Hypothalamus (tissue), 51 donors: Measurements from ENCODE around the gene ELMO1.
A peak's percentile ranks its signal among the peaks of the same experiment; 100 is the strongest.

Experiments used
- DNase-seq, 51 donors: peaks; one replicate each; lab custom pipeline; 2025; lab: John Stamatoyannopoulos, UW

ELMO1 gene, protein sequence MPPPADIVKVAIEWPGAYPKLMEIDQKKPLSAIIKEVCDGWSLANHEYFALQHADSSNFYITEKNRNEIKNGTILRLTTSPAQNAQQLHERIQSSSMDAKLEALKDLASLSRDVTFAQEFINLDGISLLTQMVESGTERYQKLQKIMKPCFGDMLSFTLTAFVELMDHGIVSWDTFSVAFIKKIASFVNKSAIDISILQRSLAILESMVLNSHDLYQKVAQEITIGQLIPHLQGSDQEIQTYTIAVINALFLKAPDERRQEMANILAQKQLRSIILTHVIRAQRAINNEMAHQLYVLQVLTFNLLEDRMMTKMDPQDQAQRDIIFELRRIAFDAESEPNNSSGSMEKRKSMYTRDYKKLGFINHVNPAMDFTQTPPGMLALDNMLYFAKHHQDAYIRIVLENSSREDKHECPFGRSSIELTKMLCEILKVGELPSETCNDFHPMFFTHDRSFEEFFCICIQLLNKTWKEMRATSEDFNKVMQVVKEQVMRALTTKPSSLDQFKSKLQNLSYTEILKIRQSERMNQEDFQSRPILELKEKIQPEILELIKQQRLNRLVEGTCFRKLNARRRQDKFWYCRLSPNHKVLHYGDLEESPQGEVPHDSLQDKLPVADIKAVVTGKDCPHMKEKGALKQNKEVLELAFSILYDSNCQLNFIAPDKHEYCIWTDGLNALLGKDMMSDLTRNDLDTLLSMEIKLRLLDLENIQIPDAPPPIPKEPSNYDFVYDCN

DNA sequence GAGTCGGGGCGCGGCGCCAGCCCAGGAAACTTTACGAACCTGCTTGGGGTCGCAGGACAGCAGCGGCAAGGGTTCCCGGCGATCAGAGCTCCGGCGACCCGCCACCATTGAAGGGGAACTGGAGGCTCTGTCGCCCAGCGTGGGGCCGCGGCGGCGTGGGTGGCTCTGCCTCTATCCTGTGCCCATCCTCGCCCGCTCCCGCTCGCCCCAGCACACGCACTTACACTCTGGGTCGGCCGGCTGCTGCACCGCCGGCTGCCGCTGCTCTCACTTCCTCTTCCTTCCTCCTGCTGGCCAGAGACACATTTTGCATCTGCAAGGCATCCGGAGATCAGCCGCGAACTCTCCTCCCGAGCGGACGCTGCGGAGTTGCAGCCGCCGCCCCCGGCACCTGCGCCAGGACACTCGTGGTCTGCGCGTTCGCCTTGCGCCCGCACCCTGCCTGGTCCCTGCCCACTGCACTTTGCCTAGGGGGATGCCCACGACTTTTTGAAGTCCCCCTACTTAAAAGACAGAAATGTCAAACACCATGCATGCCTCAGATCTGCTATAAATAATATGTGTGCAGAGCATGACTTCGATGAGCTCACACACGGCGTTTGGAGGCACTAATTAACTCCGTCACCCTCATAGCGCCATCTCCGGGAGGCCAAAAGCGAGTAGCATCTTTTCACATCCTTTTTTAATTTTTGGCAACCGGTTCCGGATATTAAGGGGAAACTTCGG, at the start of gene ELMO1:
Gene ELMO1, minus strand, starts transcription at position 229 of the 726 bp plus-strand sequence. CDS start 106,174 bp downstream, outside the sequence.
- DNase-seq: peak in 46 of 51 donors; percentile 14 to 89 (median 48)

DNA sequence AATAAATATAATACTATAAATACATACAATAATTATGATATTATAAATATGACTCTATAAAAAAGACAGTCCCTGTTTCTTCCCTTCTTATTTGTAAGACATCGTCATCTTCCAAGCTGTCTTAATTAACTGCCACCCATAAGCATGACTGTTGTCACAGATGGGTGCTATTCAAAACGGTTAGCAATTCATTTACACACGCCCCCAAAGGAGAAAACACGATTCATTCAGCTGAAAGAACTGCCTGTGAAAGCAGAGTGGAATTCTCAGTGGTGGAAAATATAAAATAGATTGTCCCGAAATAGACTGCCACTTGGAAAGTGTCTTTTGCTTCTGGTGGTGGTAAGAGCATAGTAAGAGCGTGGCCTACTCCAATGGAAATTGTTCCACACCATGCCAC, 48.9 kb upstream of the ELMO1 start:
- no peak for DNase-seq

DNA sequence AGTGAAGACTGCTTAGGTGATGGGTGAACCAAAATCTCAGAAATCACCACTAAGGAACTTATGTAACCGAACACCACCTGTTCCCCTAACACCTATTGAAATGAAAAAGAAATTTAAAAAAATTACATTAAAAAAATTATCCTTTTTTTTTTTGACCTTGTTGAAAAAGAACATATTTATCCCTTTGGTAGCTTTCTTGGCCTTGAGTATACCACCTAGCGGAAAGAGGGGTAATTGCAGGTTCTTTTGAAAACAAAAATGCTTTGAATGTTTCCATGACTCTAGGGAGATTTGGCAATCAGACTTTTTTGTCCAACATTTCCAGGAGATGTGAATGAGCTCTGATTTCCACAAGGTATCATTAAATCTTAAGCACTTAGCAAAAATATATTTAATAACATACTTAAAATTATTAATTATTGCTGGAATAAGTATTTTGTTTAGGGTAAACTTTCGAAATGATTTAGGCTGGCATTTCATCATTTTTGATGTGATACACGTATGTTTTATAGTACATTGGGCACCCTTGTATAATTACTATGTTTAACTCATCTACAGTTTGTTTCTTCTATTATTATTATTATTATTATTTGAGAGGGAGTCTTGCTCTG, 47.0 kb upstream of the ELMO1 start:
- peak in 1 of 51 donors; percentile 52 for DNase-seq

DNA sequence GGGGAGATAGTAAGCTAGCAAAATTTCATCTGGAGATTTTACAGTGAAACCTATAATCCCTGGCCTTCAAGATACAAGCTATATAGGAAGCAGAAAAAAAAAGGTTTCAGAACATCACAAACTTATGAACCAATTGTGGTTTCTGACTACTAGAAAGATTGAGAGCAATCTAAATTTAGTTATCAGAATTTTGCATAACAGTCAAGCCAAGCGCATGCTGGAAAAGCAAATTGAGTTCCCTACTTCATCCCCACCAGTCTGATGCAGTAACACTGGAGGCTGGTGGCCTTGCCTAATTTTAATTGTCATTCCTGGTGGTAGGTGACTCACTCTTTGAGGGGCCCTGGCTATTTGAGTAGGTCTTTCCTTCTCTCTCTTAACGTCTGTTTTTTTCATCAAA, 46.3 kb upstream of the ELMO1 start:
- no peak for DNase-seq

DNA sequence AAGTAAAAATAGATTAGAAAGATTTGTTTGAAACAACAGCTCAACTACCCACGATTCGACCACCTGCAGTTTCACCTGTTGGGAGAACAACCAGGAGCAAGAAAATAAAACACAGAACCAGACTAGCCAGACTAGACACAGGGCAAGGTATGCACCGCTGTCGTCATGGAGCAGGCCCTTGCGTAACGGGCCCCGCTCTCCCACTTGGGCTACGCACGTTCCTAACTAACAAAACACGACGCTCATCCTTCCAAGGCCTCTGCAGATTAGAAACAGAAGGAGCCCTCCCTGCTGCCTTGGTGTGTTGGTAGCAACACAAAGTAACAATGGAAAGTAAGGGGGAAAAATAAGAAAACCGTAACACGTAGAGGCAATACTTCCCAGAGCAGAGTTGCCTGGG, 45.1 kb upstream of the ELMO1 start:
- no peak for DNase-seq

DNA sequence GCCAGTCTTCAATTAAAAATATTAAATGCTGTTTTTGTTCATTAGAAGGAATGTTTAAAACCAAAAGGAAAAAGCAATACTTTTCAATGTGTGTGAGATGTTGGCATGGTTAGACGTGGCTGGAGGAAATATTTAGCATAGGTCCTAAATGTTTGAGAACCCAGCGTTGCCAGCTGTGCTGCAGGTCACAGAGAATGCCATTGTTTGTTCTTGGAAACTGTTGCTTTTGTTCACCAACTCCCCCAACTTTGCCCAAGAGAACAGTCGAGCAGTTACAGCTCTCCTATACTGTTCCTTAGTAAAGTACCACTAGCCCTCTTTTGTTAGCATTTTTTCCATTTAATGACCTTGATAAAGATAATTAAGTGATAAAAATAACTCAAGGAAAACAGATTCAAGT, 44.5 kb upstream of the ELMO1 start:
- DNase-seq: peak in 14 of 51 donors; percentile 17 to 63 (median 35)

DNA sequence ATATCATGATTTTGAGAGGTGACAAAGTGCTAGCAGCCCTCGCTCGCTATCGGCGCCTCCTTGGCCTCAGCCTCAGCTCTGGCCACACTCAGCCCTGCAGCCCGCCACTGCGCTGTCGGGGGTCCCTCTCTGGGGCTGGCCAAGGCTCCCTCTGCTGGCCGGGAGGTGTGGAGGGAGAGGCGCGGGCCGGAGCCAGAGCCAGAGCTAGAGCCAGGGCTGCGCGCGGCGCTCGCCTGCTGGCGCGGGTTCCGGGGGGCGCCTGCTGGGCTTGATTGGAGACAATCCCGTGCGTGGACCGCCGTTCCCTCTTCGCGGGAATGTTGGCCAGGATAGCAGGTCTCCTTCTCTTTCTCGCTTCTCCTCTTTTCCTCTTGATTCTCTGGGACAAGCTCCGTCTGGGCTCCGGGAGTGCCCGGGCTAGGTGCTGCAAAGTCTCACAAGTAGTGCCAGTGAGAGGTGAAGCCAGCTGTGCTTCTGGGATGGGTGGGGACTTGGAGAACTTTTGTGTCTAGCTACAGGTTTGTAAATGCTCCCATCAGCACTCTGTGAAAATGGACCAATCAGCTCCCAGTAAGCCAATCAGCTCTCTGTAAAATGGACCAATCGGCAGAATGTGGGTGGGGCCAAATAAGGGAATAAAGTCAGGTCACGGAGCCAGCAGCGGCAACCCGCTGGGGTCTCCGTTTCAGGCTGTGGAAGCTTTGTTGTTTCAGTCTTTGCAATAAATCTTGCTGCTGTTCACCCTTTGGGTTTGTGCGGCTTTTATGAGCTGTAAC, 43.4 kb upstream of the ELMO1 start:
- no peak for DNase-seq

DNA sequence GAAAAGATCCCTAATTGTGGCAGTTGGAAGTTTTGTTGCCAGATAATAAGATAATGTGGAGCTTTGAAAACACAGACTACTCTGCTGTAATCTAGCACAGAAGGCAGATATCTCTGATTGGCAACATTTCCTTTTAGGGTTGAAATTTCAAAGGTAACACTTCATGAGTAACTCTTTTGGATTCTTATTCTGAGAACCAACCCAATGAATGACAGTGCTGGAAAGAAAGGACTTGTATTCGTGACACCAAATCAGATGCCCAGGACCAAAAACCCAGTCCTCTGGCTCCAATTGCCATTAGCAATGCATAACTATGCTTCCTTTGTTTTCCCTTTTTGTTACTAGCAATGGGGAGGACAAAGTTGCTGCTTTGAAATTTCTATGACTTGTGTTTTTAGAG, 41.0 kb upstream of the ELMO1 start:
- peak in 2 of 51 donors; percentile 19 to 53 for DNase-seq

DNA sequence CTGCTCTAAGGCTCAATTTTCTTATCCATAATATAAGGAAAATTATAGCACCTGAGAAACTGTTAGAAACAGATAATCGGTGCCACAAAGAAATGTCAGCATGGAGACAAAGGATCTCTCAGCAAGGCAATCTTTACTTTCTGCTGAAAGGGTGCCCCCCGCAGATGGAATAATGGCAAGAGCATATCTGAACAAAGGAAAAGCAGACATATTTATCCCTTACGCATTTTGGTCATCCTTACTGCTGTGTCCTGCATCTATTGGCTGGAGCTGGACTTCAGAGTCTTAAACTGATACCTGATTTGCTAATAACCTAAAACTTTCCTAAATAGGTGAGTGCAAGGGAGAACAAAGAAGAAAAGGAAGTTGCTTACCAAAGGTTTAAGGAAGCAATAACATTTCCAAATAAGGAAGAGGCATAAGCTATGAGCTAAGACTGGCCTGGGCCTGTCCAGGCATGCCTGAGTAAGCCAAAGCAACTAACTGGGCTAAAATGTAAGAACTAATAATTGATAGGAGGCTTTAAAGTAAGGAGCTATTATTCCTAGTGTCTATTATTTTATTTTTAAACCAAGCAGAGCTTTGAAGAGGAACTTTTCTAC, 39.6 kb upstream of the ELMO1 start:
- no peak for DNase-seq

DNA sequence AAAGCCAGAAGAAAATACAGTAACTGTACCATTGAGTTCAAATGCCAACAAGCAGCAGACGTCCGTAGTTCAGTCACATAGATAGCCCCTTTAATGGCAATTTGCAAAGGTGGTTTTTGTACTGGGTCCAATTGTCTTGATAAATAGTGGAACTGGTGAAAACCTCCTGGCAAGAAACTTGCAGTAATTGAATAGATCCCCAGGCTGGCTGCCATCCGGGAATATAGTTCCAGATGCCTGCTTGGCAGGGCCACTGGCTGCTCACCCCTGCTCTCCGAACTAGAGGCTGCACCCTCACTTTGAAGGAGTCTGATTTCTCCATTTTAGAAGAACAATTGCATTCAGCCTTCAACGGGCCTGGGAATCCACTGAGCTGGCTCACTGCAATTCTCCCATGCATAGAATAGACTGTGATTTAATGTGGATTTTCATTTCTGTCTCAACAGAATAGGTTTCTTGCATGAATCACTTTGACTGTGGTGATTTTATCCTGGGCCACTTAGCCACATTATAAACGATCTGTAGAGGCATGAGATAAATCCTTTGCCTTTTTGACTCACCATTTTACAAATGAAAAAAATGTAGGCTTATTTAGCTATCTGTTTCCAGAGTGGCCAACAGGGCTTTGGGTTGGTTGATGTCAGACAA, 35.9 kb upstream of the ELMO1 start:
- peak in 11 of 51 donors; percentile 10 to 41 (median 18) for DNase-seq

DNA sequence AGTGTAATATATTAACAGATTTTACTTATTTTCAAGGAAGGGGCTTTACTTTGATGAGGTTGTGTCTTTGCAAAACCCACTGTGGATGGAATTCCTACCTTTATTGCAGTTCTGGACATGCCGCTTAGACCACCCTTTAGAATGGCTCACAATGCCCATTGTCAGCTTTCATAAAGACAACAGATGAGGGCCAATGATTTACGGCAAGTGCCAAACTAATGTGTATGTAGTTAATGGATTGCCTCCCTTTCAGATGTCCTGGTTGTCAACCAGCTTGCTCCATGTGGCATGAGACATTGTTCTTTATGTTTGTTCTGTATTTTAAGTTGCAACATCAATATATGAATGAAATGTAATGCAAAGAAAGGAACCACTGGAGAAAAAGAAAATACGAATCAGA, 35.0 kb upstream of the ELMO1 start:
- no peak for DNase-seq

DNA sequence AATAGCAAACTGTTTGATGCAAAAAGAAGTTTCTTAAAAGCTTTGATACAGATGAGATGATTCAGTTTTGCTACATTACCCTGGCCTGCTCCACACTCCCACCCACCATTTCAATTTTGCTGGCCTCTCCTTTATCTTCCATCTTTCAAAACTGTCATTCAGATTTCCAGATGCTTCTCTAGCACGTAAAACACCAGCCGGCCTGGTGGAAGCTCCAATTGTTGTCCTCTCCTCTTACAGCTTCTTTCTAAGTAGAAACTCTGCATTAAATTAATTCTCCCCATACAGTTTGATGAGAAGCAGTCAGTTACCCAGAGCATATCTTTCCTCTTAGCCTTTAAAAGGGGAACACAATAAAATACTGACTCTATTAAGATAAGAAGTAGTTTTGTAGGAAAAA, 34.3 kb upstream of the ELMO1 start:
- peak in 2 of 51 donors; percentile 27 to 82 for DNase-seq

DNA sequence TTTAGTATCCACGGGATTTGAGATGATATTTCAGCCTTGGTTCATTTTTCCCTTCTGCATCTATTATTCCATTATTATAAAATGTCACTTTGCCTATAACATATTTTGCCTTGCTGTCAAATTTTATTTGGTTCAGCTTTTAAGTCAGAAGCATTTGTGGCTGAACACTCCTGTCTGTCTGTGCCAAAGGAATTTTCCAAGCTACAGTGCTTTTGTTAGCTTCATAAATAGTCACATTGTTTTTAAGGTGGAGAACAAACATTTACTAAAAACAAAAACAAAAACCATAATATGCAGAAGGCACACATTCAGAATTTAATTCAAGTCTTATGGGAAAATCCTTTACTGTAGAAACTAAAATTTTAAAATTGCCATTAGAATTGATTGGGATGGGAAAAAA, 33.8 kb upstream of the ELMO1 start:
- DNase-seq: peak in 1 of 51 donors; percentile 59

DNA sequence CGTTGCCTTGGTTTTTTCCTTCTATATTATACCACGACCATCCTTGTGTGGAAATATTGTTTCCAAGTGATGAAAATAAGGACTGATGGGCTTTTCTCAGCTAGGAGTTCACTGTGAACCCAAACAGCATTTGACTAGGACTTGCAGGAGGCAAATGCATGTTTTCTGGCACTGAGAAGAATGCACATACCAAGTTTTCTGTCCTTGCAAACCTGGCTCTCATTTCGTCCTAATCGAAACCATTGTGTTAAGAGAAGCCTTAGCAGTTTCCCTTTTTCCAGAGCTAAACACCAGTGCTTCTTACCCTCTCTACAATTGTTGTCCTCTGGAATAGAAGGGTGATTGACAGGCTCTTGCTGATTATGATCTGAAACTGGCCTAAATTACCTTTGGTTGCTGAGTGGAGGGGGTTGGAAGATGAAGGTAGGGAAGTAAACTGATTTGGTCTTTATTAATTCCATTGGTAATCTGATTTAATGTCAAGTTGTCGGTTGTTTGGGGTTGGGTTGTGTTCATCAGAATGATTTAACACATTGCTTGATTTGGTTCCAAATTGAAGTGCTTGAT, 33.1 kb upstream of the ELMO1 start:
- DNase-seq: peak in 2 of 51 donors; percentile 25 to 39

DNA sequence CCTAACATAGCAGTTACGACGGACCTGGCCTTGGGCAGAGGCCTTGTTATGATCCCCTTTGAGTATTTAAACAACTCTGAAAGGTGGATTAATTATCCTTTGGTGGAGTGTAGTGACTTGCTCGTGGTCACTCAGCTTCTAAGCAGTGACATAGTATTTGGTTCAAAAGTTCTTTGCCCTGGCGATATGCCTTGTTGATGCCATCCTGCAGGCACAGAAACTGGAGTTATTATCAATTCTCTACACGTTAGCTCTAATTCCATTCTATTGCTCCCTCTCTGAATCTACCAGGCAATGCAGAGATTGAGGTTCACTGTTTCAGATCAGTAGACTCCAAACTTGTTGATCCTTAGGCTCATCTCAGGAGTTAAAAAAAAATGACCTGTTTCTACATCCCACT, 32.5 kb upstream of the ELMO1 start:
- DNase-seq: peak in 2 of 51 donors; percentile 29 to 31

DNA sequence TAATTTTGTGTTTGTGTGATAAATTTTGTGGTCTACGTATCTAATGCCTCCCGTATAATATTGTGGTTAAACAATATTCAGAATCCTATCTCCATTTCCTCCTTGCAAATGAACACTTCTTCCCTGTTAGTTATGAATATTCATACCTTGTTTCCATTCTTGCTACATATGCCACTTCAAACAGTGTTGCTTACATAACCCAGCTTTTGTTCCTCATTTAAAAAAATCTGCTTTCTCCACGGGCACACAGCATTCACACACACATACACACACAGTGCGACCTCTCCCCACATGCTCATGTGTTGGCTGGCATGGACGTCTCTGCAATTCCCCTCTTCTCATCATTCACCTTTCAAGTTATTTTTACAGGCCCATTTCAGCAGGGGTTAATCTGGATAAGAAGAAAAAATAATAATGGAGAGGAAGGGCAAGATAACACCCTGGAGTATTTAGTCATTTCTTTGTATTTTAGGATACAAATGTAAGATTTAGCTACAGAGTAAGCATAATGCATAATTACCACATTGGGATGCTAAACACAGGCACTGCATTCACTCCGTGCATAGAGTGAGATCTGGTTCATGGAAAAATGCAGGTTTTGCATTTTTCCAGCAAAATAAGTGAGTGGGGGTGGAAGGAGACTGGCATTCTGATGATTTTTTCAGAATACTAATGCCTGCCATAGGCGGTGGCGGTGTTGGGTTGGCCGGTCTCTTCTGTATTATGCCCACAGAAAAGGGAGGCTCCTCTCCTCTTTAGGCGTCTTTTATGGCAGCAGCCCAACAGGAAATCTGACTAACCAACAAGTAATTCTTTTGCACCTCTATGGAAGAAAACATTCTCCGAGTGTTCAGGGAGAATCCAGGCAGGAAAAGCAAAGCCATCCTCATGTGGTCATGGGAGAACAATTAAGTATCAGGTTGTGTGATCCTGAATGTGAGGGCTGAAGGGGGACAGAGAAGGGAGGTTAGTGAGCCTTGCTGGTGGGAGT, 31.7 kb upstream of the ELMO1 start:
- peak in 2 of 51 donors; percentile 12 to 24 for DNase-seq

DNA sequence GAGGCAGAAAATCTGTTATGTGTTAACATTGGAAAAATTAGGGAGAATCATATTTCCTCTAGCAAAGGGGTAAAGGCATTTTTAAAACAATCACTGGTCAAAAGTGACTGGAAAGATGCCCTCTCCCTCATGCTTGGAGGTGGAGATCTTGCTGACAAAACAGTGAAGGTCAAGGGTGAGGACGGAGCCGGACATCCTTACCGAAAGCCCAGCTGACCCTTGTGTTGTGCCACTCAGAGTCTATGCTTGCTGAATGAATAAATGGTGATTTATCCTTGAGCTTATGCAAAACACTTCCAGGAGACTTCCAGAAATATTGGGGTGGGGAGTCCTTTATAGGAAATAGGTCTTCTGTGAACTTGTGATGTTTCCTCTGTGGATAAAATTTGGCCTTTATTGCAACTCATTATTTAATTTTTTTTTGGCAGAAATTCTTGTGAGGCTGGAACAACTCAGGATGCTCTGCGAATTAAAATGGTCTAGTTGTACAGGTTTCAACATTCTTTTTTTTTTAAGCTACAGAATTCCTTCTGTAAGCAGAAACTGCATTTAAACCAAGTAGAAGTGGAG, 28.3 kb upstream of the ELMO1 start:
- DNase-seq: no peak
